GM12801 (cell line): Measurements from ENCODE around the gene MASP1.

ENCODE experiments used
- CTCF ChIP-seq: IDR thresholded peaks from one replicate; pipeline ENCODE4 v1.5.1; 2011; ENCODE audit warnings: control low read depth; ENCODE audit not compliant: insufficient read length; ENCODE audit errors: extremely low read depth

The MASP1 gene

GRCh38 chr3:187210545-187211327, 80.8 kb downstream of the MASP1 start:
- TF ChIP-seq CTCF: no peak

DNA sequence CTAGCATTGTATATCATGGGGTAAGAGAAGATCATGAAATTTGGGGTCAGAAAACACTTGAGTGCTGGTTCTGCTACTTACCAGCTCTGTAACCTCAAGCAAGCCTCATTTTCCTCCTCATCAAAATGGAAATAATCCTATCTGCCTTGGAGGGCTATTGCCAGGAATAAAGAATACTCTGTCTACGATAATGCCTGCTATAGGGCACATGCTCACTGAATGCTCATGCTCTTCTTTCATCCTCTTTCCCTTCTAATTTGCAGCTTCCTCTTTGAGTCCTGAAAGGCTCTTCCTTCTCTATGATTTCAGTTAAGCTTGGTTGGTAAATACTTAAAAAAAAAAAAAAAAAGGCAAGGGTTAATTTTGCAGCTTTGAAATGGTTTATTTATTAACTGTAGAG, 81.4 kb downstream of the MASP1 start:
- no peak for TF ChIP-seq CTCF

DNA sequence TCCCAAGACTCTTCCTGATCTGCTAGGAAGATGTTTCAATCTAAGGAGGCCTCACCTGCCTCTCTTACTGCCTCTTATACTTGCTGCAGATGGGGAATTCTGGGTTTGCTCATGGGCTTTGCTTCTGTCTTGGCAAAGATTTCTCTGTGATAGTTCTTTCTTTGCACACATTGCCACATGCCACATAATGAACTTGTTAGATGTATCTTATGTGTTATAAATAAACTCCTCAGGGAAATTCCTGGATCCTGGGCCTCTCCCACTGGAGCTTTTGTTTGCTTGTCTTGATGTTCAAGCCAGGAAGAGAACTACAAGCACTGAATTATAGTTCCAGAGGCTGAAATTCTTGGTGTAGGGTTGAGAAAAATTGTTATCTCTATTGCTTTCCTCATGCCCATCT, 82.0 kb downstream of the MASP1 start:
- no peak for TF ChIP-seq CTCF

DNA sequence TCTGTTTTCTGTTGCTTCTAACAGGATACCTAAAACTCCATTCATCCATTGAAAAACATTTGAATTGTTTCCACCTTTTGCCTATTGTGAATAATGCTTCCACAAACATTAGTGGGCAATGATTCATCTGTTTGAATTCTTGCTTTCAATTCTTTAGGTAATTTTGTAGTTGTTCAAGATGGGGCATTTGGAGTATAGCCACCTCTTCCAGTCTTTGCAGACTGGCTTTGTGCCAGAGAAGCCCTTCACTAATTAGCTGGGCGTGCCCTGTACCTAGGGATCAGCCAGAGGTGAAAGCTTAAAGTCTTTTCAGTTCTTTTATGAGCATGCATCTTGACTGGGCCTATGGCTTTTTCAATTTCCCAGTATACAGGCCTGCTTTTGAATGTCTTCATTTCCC, 83.4 kb downstream of the MASP1 start:
- TF ChIP-seq CTCF: no peak

DNA sequence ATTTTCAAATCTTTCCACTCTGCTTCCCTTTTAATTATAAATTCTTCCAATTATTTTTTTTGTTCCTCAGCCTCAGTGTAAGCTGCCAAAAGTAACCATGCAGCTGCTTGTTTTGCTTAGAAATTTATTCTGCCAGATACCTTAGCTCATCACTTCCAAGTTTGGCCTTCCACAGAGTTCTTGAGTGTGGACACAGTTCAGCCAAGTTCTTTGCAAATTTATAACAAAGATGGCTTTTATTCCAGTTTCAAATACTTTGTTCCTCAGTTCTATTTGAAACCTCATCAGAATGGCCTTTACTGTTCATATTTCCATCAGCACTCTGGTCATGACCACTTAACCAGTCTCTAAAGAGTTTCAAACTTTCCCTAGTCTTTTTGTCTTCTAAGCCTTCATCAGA, 83.9 kb downstream of the MASP1 start:
- no peak for TF ChIP-seq CTCF

DNA sequence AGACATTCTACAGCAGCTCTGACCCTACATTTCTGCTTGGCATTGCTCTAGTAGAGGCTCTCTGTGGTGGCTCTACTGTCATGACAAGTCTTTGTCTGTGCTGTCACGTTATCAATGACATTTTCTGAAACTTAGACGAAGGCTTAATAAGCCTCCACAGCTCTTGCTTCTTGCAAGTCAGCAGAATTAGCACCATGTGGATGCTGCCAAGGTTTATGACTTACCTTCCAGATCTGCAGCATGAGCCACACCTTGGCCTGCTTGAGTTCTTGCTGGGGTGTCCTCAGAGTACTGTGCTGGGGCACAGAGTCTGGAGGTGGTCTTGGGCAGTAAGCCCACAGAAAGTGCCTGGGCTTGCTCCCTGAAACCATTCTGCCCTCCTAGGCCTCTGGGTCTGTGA, 84.5 kb downstream of the MASP1 start:
- no peak for TF ChIP-seq CTCF

- TF ChIP-seq CTCF: no peak
Measured at GRCh38 chr3:187205683-187206082, 85.9 kb downstream of the MASP1 start.
